SHP77 treated with DMSO at 0.1 percent for 48 hours (cell line): ENCODE results near the gene KPNA4.
"Not testable (repeated sequence)": the region's sequence is repeated elsewhere in the genome, so short reads cannot be mapped to it uniquely, and the experiment has no call there.

Source experiments
- DNase-seq: peaks from one replicate; lab custom pipeline; 2025; lab: John Stamatoyannopoulos, UW

Gene KPNA4

DNA sequence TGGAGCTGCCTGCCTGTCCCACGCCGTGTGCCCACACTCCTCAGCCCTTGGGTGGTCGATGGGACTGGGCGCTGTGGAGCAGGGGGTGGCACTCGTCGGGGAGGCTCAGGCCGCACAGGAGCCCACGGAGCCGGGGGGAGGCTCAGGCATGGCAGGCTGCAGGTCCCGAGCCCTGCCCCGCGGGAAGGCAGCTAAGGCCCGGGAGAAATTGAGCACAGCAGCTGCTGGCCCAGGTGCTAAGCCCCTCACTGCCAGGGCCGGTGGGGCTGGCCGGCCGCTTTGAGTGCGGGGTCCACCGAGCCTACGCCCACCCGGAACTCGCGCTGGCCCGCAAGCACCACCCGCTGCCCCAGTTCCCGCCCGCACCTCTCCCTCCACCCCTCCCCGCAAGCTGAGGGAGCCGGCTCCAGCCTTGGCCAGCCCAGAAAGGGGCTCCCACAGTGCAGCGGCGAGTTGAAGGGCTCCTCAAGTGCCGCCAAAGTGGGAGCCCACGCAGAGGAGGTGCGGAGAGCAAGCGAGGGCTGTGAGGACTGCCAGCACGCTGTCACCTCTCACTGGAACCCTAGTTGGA, 8.7 kb upstream of the KPNA4 start:
- not testable (repeated sequence) for DNase-seq

GRCh38 chr3:160569894-160570652, 4.7 kb upstream of the KPNA4 start:
- DNase-seq = no peak

DNA sequence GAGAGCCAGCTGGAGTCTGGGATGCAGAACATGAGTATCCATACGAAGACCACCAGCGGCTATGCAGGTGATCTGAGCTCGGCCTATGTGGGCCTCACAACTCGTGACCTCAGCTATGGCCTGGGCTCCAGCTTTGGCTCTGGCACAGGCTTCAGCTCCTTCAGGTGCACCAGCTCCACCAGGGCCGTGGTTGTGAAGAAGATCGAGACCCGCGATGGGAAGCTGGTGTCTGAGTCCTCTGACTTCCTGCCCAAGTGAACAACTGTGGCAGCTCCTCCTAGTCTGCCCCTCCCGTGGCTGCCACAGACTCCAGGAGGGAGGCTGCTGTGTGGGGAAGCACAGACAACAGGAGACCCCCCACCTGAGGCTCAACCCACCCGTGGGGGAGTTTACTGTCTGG, 3.6 kb upstream of the KPNA4 start:
- no peak for DNase-seq

GRCh38 chr3:160567774-160568173, 2.4 kb upstream of the KPNA4 start:
- no peak for DNase-seq

GRCh38 chr3:160566499-160566898, 1.1 kb upstream of the KPNA4 start:
- DNase-seq = no peak

DNA sequence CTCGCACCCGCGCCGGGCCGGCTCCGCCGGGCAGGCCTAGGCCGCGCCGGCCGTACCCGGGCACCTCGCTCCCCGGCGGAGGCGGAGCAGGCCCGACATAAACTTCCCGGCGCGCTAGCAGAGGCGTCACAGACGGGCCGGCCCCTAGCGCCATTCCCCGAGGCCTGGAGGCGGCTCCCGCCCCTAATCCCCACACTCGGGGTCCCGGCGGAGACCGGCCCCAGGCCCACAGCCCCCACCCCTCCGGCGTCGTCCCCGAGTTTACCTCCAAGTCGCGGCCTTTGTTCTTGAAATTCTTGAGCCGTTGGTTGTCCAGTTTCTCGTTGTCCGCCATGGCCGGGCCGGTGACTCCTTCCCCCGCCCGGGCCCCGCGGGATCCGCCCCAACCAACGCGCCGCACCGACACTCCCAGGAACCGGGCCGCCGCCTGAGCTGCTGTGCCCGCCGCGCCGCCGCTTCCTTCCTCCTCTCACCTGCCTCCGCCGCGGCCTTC, 376 bp downstream of the KPNA4 start:
- no peak for DNase-seq

DNA sequence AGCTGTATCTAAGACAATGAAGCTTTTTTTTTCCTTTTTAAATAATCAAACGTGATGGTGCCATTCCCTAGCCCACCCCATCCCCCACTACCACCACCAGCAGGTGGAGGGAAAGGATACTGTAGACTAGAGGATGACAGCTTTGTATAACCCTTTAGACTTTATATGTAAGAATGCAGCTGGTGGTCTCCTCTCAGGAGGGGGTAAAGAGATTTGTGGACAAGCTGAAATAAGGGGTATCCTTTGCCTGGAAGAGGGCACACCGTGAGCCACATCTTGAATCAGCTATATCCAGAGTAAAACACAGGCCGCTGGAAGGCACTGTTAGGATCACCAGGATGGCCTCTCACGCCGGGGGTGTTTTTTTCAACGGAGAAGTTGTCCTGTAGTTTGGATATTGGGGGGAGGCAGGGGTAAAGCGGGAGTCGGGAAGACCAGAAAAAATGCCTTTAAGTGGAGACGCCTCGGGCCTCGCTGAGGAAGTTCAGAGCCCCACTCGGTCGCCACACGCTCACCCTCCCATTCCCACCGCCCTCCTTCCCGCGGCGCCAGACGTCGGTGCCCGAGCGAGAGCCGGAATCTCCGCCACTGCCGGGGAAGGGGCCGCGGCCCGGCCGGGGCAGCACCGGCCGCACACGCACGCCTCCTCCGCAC, 986 bp downstream of the KPNA4 start:
- DNase-seq = no peak

- DNase-seq = no peak
These were observed 2.4 kb downstream of the KPNA4 start for GRCh38 chr3:160562952-160563351.

DNA sequence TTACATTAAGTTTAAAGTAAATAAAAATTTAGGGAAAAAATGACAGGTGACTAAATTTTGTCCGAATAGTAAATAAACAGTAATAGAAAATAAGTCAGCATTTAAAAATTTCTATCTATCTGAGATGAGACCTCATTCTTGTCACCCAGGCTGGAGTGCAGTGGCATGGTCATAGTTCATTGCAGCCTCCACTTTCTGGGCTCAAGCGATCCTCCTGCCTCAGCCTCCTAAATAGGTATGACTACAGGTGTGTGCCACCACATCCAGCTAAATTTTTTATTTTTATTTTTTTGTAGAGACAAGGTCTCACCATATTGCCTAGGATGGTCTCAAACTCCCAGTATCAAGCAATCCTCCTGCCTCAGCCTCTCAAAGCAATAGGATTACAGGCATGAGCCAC, 7.8 kb downstream of the KPNA4 start:
- DNase-seq = no peak

- DNase-seq = no peak
These were observed 9.2 kb downstream of the KPNA4 start for GRCh38 chr3:160556141-160556540.

DNA sequence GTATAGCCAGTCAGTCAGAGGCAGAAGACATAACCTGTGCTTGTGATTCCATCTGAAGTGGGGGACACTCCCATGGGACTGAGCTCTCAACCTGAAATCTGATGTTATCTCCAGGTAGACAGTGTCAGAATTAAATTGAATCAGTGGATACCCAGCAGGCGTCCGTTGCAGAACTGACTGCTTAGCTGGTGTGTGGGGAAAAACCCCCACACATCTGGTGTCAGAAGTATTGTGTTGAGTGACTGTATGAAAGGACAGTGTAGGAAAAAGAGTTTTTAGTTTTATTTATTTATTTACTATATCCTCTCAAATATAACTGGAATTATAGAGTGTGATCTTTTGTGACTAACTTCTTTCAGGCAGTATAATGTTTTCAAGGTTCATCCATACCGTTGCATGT, 10.4 kb downstream of the KPNA4 start:
- DNase-seq = no peak

DNA sequence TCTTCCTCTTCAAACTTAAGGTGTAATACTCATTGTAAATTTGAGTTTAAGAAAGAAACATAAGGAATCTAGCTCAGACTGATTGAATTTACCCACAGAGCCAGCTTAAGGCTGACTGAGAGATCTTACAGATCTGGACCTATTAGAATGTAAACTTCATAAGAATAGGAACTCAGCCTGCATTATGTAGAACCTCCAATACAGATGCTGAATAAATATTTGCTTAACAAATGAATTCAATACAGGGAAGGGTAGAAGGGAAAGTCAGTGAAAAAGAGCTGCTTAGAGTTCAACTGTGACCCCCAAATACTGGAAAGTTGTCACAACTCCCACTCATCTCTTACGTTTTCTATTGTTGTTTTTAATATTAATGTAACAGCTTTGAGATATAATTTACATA, 11.5 kb downstream of the KPNA4 start:
- DNase-seq = no peak

DNA sequence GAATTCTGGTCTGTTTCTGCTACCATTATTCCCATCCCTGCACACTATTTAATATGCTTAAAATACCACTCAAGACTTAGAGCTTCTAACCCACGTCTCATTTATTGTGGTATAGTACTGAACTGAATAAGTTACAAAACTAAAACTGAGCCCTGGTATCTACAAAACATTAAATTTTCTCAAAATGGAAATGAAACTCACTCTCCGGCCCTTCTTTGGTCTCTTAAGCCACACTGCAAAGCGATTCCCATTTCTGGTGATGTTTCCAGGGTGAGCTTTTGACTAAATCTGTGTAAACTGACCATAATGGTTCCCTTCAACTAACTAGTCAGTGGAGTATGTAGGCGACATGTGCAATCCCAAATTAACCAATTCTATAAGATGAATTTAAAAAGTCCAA, 18.6 kb downstream of the KPNA4 start:
- no peak for DNase-seq

GRCh38 chr3:160545504-160545871, 19.9 kb downstream of the KPNA4 start:
- DNase-seq = no peak

DNA sequence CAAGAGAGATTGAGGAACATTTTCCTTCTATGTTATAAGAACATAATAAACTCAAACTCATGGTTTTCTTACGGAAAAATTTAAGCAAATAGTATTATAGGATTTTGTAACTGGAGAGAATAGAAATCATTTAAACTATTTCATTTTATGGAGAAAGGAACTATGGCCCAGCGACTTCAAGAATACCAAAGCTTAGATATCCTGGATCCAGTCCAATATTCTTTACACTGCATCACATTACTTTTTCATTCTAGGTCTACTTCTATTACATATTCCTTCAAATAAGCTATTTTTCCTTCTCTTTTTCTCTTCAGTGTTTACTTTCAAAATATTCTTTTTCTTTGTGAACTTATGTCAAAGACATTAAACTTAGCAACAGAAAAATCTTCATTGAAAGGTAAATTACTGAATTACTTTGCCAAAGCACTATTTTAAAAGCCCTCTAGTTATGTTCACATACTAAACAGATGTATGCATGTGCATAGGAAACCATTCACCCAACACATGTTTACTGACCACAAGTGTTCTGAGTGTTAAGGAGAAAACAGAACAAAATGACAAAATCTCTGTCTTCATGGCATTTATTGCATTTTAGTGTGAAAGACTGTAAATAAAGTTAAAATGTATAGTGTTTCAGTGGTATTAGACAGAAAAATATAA, 20.4 kb downstream of the KPNA4 start:
- DNase-seq = no peak

- no peak for DNase-seq
These were observed 24.8 kb downstream of the KPNA4 start for GRCh38 chr3:160540551-160540950.

DNA sequence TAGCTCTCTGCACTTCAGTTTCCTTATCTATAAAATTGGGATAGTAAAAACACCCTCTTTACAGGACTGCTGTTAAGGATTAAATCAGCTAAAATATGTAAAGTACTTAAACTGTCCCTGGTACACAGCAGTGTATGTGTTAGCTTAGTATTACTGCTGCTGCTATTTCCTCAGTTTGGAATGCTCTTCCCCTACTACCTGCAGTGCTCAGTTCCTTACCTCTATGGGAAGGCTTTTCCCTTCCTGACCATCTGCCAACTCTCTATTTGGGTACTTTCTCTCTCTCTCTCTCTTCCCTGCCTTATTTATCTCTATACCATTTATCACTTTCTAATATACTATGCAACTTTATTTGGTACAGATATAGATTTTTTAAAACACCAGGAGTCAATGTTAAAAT, 26.5 kb downstream of the KPNA4 start:
- DNase-seq = no peak

DNA sequence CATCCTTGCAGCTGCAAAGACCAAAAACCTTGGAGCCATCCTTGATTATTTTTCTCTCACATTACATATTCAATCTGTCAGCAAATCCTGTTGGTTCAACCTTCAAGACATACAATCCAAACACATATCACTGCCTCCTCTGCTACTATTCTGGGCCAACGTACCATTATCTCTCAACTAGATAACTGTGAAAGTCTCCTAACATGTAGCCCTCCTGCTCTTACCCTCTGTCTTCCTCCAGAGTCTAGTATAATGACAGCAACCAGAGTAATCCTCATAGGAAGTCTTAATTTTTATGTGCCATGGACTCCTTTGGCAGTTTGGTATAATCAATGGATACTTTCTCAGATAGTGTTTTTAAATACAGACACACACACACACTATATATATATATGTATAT, 27.6 kb downstream of the KPNA4 start:
- DNase-seq = no peak

DNA sequence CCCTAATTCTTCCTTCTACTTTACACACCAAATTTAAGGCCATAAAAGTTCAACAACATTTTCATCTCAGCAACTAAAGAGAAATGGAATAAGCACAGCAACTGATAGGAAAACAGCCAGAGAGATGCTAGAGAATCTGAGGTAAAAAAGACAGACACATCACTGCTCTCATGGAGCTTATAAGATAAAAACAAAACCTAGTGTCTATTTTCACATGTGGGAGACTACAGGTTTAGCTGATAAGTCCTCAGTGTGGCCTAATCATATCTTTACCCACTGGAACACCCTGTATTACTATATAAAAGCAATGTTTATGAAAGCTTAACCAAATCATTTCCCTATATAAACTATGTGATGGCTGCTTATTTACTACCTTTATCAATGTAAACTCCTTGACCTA, 33.0 kb downstream of the KPNA4 start:
- no peak for DNase-seq

- no peak for DNase-seq
These were observed 34.1 kb downstream of the KPNA4 start for GRCh38 chr3:160531311-160531710.

DNA sequence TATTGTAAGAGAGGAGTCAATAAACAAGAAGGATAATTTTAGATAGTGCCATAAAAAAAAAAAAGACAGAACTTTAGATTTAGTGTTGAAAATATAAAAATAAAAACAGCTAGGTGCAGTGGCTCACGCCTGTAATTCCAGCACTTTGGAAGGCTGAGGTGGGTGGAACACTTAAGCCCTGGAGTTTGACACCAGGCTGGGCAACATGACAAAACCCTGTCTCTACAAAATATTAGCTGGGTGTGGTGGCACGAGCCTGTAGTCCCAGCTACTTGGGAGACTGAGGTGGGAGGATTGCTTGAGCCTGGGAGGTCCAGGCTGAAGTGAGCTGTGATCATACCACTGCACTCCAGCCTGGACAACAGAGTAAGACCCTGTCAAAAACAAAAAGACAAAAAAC, 49.0 kb downstream of the KPNA4 start:
- not testable (repeated sequence) for DNase-seq

DNA sequence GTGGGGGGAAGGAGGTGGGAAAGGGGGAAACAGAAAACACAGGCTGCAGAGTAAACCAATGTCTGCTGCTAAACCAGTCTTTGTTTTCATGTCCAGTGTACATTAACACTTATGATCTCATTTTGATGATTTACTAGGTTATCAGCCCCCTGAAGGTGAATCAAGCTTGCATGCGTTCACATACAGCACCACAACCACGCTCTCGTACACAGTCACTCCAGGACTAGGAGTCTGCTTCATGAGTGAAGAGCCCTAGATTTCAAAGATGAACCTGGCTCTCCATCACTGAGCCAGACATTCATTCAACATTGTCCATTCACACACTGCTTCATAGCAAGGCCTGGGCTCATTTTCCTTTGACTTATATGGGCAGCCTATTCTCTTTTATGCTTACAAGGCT, 64.0 kb downstream of the KPNA4 start:
- DNase-seq = no peak

- no peak for DNase-seq
These were observed 67.2 kb downstream of the KPNA4 start for GRCh38 chr3:160498202-160498601.
